T47D (cell line): ENCODE data around the gene ZNF644.
"Not testable (repeated sequence)": the region's sequence is repeated elsewhere in the genome, so short reads cannot be mapped to it uniquely, and the experiment has no call there.

Experiments
- DNase-seq, 2 experiments: peaks; one replicate each; pipeline versions ENCODE4 v3.0.0 to v3.0.0-alpha.2; 2011 to 2012; ENCODE audit warnings: low read depth in 1 of 2, low spot score in 1 of 2
- JUND ChIP-seq: IDR thresholded peaks from 2 replicates; pipeline ENCODE4 v1.6.1; 2012; ENCODE audit warnings: low read depth
- in situ Hi-C: cut with HindIII; loops from 2 replicates; pipeline ENCODE4 v1.10.0; 2016; ENCODE audit warnings: low sequenced_read_pairs, low pct_unique_long_range_greater_than_20kb

The ZNF644 gene

GRCh38 chr1:90925928-90926869, 95.6 kb downstream of the ZNF644 start:
- in situ Hi-C loops = no loop called here

GRCh38 chr1:90924982-90925381, 96.9 kb downstream of the ZNF644 start:
- no peak for DNase-seq
- in situ Hi-C loops = no loop called here
- no peak for TF ChIP-seq JUND

More at GRCh38 chr1:90925928-90926869, 95.6 kb downstream of the ZNF644 start:
- no peak for DNase-seq
- no peak for TF ChIP-seq JUND

DNA sequence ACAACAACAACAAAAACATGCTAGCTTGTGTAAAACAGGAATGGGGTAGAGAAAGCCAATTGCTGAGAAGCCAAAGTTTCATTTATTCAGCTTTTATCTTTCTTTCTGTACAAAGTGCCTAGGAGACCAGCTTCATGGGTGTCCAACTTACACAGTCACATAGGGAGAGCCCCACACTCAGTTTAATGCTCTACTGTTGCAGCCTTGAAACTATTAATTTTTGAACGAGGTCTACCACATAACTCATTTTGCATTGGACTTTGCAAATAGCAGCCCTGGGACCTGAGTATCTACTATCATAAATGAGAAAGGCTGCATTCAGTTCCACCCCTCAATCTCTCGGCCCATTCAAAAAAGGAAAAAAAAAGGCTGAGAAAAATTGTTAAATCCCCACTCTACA, 98.8 kb downstream of the ZNF644 start:
- no peak for DNase-seq
- TF ChIP-seq JUND = no peak
- in situ Hi-C loops = no loop called here

- in situ Hi-C loops = no loop called here
- no peak for DNase-seq
- TF ChIP-seq JUND = no peak
These were observed 99.6 kb downstream of the ZNF644 start for GRCh38 chr1:90922202-90922601.

GRCh38 chr1:90919900-90920299, 101.9 kb downstream of the ZNF644 start:
- in situ Hi-C loops = no loop called here
- no peak for TF ChIP-seq JUND
- no peak for DNase-seq

DNA sequence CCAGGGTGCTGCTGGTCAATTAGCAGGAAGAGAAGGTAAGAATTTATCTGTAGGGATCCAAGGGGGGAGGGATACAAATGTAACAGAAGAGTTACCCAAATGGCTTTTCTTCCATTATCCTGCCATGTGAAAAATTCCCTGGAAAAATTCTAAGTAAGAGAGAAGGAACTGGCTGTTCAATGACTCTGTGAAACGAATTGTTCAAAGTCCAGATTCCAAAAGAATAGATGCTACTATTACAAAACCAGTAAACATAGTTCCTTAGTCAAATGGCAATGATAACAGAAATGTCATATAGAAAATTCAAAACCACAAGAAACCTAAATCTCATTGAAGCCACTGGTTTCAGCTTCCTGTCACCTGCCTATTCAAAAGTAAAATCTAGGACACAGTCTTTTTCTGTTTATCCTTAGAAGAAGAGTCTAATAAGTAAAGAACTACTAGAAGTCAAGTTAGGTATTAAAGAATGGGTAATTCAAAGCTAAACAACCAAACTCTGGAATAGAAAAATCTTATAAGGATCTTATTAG, 102.6 kb downstream of the ZNF644 start:
- TF ChIP-seq JUND = no peak
- no peak for DNase-seq
- in situ Hi-C loops = no loop called here

GRCh38 chr1:90911353-90911752, 110.5 kb downstream of the ZNF644 start:
- in situ Hi-C loops = no loop called here
- no peak for DNase-seq
- TF ChIP-seq JUND = no peak

DNA sequence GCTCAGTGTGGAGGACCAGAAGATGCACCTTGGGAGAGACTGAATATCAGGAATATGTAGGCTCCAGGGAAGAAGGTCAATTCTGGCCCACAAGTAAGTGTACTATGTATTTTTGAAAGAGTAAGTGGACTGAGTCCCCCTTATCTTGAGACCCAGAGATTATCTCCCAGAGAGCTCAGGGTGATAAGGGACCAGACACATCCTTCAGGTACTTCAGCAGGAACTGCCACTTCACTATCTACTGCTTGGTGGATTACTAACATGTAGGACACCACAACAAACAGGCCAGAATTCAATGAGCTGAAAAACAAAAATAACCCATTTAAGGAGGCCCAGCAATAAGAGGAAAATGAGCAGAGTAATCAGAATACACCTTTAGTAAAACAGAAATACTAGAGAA, 119.2 kb downstream of the ZNF644 start:
- in situ Hi-C loops = no loop called here
- no peak for DNase-seq
- no peak for TF ChIP-seq JUND

DNA sequence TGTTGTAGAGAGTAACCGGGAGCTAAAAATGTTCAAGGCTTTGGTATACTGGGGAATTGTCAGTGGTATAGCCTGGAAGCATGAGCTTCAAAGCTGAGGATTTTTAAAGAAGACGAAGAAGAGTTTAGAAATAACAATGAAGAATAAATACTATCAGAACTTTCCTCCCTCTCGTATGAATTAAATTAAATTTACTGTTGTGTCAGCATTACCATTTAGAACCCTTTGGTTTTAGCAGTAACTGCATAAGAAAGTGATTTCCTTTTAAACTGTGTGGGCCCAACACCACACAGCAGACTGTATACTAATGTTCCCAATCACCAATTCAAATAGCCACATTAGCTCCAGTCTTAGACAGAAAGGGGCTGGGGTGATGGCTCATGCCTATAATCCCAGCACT, 122.6 kb downstream of the ZNF644 start:
- TF ChIP-seq JUND = no peak
- no peak for DNase-seq
- in situ Hi-C loops = no loop called here

DNA sequence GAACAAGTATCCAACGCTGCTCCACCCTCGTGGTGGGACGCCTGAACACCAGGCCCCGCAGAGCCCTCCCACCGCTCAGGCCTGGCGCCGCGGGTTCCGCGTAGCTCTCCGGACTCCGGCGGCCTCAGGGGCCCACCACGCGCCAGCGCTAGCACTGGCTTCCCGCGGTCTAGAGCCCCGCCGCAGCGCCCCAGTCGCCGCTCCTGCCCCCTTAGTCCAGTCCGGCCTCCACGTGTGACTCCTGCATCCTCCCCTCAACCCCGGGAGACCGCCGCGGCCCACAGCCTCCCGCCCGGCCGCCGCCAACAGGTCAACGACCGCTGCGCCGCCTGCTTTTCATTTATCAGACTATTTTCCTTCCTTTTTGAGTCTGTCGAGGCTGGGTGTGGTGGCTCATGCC, 128.2 kb downstream of the ZNF644 start:
- DNase-seq, in situ Hi-C loops: not testable (repeated sequence)

DNA sequence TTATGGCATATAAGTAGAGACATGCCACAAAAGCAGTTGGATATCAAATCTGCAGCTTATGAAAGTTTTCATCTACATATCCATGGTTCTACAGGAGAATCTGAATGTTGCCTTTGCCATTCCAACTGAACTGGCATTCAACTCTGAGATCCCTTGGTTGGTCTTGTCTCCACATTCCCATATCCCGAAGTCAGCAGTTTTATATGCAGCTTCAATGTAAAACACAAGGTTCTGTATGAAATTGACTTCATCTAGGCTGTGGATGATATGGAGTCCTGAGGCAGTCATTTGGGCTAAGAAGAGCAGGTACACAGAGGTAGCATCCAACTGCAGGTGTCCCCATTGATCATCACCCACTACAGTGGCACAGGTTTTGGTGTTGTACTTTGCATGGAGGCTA, 129.0 kb downstream of the ZNF644 start:
- in situ Hi-C loops = not testable (repeated sequence)

DNA sequence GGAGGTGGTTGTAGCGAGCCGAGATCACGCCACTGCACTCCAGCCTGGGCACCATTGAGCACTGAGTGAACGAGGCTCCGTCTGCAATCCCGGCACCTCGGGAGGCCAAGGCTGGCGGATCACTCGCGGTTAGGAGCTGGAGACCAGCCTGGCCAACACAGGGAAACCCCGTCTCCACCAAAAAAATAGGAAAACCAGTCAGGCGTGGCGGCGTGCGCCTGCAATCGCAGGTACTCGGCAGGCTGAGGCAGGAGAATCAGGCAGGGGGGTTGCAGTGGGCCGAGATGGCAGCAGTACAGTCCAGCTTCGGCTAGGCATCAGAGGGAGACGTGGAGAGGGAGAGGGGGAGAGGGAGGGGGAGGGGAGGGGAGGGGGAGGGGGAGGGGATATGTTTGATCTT, 129.6 kb downstream of the ZNF644 start:
- in situ Hi-C loops, DNase-seq: not testable (repeated sequence)

More for the DNA sequence above, 129.0 kb downstream of the ZNF644 start:
- not testable (repeated sequence) for DNase-seq

DNA sequence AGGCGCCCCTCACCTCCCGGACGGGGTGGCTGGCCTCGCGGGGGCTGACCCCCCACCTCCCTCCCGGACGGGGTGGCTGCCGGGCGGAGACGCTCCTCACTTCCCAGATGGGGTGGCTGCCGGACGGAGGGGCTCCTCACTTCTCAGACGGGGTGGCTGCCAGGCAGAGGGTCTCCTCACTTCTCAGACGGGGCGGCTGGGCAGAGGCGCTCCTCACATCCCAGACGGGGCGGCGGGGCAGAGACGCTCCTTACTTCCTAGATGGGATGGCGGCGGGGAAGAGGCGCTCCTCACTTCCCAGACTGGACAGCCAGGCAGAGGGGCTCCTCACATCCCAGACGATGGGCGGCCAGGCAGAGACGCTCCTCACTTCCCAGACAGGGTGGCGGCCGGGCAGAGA, 130.1 kb downstream of the ZNF644 start:
- DNase-seq, in situ Hi-C loops: not testable (repeated sequence)
